Neural progenitor cell (in vitro differentiated cells): Measurements from ENCODE around the gene MN1.

Source experiments
- CTCF ChIP-seq: fragments of 200-600 bp; sonication (generic); IDR thresholded peaks from 2 replicates; pipeline ENCODE4 v1.5.1; 2017; ENCODE audit warnings: antibody characterized with exemption, mild to moderate bottlenecking
- EZH2 ChIP-seq: fragments of 200-600 bp; sonication (generic); IDR thresholded peaks from 2 replicates; pipeline ENCODE4 v1.6.1; 2017; ENCODE audit warnings: antibody characterized with exemption, mild to moderate bottlenecking, moderate library complexity
- EZH2phosphoT487 ChIP-seq: fragments of 200-600 bp; sonication (generic); IDR thresholded peaks from 2 replicates; pipeline ENCODE4 v1.6.1; 2017; ENCODE audit warnings: antibody characterized with exemption

GRCh38 chr22:27737521-27737920 lies 64.0 kb downstream of the MN1 start:
- TF ChIP-seq CTCF (no peak), EZH2phosphoT487 (no peak), EZH2 (no peak)
